OCI-M1 (cell line): Measurements from ENCODE around the gene KLHL36.

ENCODE experiments used
- DNase-seq: peaks from one replicate; lab custom pipeline; 2025; lab: John Stamatoyannopoulos, UW

The KLHL36 gene

GRCh38 chr16:84648595-84649510, 542 bp downstream of the KLHL36 start:
- DNase-seq, result peak; percentile 30

- DNase-seq, result no peak
Observed at GRCh38 chr16:84649511-84649861, 1.2 kb downstream of the KLHL36 start.

GRCh38 chr16:84650062-84650991, 2.0 kb downstream of the KLHL36 start:
- DNase-seq, result no peak

GRCh38 chr16:84652566-84652965, 4.3 kb downstream of the KLHL36 start:
- DNase-seq, result no peak

- no peak for DNase-seq
Observed at GRCh38 chr16:84654238-84654637, 5.9 kb downstream of the KLHL36 start.

GRCh38 chr16:84654998-84655397, 6.7 kb downstream of the KLHL36 start:
- no peak for DNase-seq

- DNase-seq, result no peak
Observed at GRCh38 chr16:84656649-84657048, 8.3 kb downstream of the KLHL36 start.

GRCh38 chr16:84657229-84657837, 9.0 kb downstream of the KLHL36 start:
- DNase-seq, result no peak

GRCh38 chr16:84658690-84659089, 10.4 kb downstream of the KLHL36 start:
- no peak for DNase-seq

- DNase-seq, result no peak
Observed at GRCh38 chr16:84659656-84660300, 11.5 kb downstream of the KLHL36 start.

- DNase-seq, result no peak
Observed at GRCh38 chr16:84660973-84661372, 12.7 kb downstream of the KLHL36 start.

GRCh38 chr16:84661418-84662060, 13.2 kb downstream of the KLHL36 start:
- no peak for DNase-seq

GRCh38 chr16:84662471-84662870, 14.2 kb downstream of the KLHL36 start:
- DNase-seq, result no peak

GRCh38 chr16:84663433-84664101, 15.3 kb downstream of the KLHL36 start:
- DNase-seq, result no peak

GRCh38 chr16:84665359-84665758, 17.0 kb downstream of the KLHL36 start:
- DNase-seq, result no peak

GRCh38 chr16:84665843-84666242, 17.5 kb downstream of the KLHL36 start:
- no peak for DNase-seq

- no peak for DNase-seq
Observed at GRCh38 chr16:84667600-84668309, 19.4 kb downstream of the KLHL36 start.

- no peak for DNase-seq
Observed at GRCh38 chr16:84670063-84670462, 21.8 kb downstream of the KLHL36 start.

GRCh38 chr16:84672276-84673202, 24.2 kb downstream of the KLHL36 start:
- DNase-seq, result peak; percentile 87
